A673 (cell line): ENCODE data around the gene WIPF3. TPM values are rescaled to one million over a fixed set of nuclear protein-coding genes. Genes with fewer than 3 reads are reported as not detected.

Experiments
- BruUV-seq: library from RNA; stranded (reverse); fragments of 400-500 nt; replicated peaks from 2 replicates; lab custom pipeline; 2021; lab: Mats Ljungman, UMichigan
- CTCF ChIA-PET: fragments of 300-600 bp; sonication (Branson Sonifier 250); formaldehyde crosslinking; loops from one replicate; lab custom pipeline; 2022; ENCODE audit warnings: antibody characterized with exemption; lab: Charles Lee
- POLR2A ChIA-PET: fragments of 300-600 bp; sonication (Branson Sonifier 250); formaldehyde crosslinking; loops from one replicate; lab custom pipeline; 2022; ENCODE audit warnings: antibody characterized with exemption; ENCODE audit not compliant: low non-redundant PET; lab: Charles Lee
- DNase-seq: peaks from one replicate; pipeline ENCODE4 v3.0.0-alpha.2; 2015; ENCODE audit warnings: low spot score
- H3K27ac ChIP-seq: fragments of 200-600 bp; sonication (generic); 2 replicates; pipeline ENCODE4 v1.5.1; 2016; ENCODE audit warnings: mixed run types, low read depth, mild to moderate bottlenecking, mixed read lengths, antibody characterized with exemption, low read length; ENCODE audit not compliant: poor library complexity, severe bottlenecking
- H3K27me3 ChIP-seq: fragments of 200-600 bp; sonication (generic); replicated peaks from 2 replicates; pipeline ENCODE4 v1.6.1; 2017; ENCODE audit warnings: mixed run types, low read depth, mild to moderate bottlenecking, mixed read lengths, antibody characterized with exemption, low read length; ENCODE audit not compliant: insufficient read depth, poor library complexity
- H3K36me3 ChIP-seq: fragments of 200-600 bp; sonication (generic); 2 replicates; pipeline ENCODE4 v1.6.1; 2016; ENCODE audit warnings: mixed run types, mild to moderate bottlenecking, mixed read lengths, antibody characterized with exemption, low read length; ENCODE audit not compliant: insufficient read depth, poor library complexity, severe bottlenecking
- H3K4me1 ChIP-seq: fragments of 200-600 bp; sonication (generic); 2 replicates; pipeline ENCODE4 v1.6.1; 2017; ENCODE audit warnings: mixed run types, mild to moderate bottlenecking, mixed read lengths, antibody characterized with exemption, low read length; ENCODE audit not compliant: insufficient read depth, poor library complexity, severe bottlenecking
- H3K4me3 ChIP-seq: fragments of 200-600 bp; sonication (generic); 2 replicates; pipeline ENCODE4 v1.5.1; 2016; ENCODE audit warnings: low read depth, mixed run types, mild to moderate bottlenecking, mixed read lengths, low read length; ENCODE audit not compliant: poor library complexity, severe bottlenecking
- H3K9me3 ChIP-seq: fragments of 200-600 bp; sonication (generic); 2 replicates; pipeline ENCODE4 v1.6.1; 2016; ENCODE audit warnings: mixed run types, low read depth, mild to moderate bottlenecking, mixed read lengths, antibody characterized with exemption, low read length; ENCODE audit not compliant: poor library complexity, severe bottlenecking
- CTCF ChIP-seq: fragments of 300-800, 200-600 bp; sonication (generic); conservative IDR thresholded peaks from 2 replicates; pipeline ENCODE4 v1.5.1; 2017; ENCODE audit warnings: low read depth, mild to moderate bottlenecking, antibody characterized with exemption, low read length, moderate library complexity, mixed read lengths
- EZH2 ChIP-seq: fragments of 200-600 bp; sonication (generic); IDR thresholded peaks from 2 replicates; pipeline ENCODE4 v1.6.1; 2017; ENCODE audit warnings: borderline replicate concordance, low read depth, mild to moderate bottlenecking, mixed read lengths, antibody characterized with exemption, low read length; ENCODE audit not compliant: poor library complexity, severe bottlenecking
- intact Hi-C: fragments of 100-400 bp; cut with micrococcal nuclease; formaldehyde crosslinking; loops from one replicate; pipeline ENCODE4 v1.10.0; 2022; ENCODE audit not compliant: unreplicated experiment
- total RNA-seq: library from RNA; stranded (reverse); gene quantifications from 2 replicates; pipeline ENCODE4 v1.2.3, GENCODE V29; 2021

The WIPF3 gene
- total RNA-seq, 1 experiment from 2014 or later: 0.21 TPM

- no peak overlapping the region for H3K4me3 ChIP-seq
- no peaks in the 10 kb centered on the region for H3K27me3 ChIP-seq
- no peaks in the 10 kb centered on the region for H3K36me3 ChIP-seq
- DNase-seq: no peak
- ChIA-PET CTCF (no interaction called here), POLR2A (no interaction called here)
- H3K27ac ChIP-seq: no peak overlapping the region
- no TSS peak for BruUV-seq
- H3K9me3 ChIP-seq: no peaks in the 10 kb centered on the region
- H3K4me1 ChIP-seq: peaks cover 9% of the 10 kb centered on the region
- TF ChIP-seq EZH2 (no peak), CTCF (no peak)
- intact Hi-C loops: no loop called here
Measured at GRCh38 chr7:29871787-29872398, 65.6 kb downstream of the WIPF3 start.

GRCh38 chr7:29873644-29874294 lies 67.5 kb downstream of the WIPF3 start:
- no peak overlapping the region for H3K27ac ChIP-seq
- no peaks in the 10 kb centered on the region for H3K27me3 ChIP-seq
- no TSS peak for BruUV-seq
- H3K4me3 ChIP-seq: no peak overlapping the region
- TF ChIP-seq EZH2: no peak
- TF ChIP-seq CTCF: no peak
- ChIA-PET POLR2A (no interaction called here), CTCF (no interaction called here)
- H3K9me3 ChIP-seq: no peaks in the 10 kb centered on the region
- H3K36me3 ChIP-seq: no peaks in the 10 kb centered on the region
- H3K4me1 ChIP-seq: no peaks in the 10 kb centered on the region
- intact Hi-C loops: no loop called here
- DNase-seq: no peak

- H3K4me1 ChIP-seq: no peaks in the 10 kb centered on the region
- H3K27me3 ChIP-seq: no peaks in the 10 kb centered on the region
- TF ChIP-seq EZH2 (no peak), CTCF (no peak)
- no TSS peak for BruUV-seq
- CTCF ChIA-PET: no interaction called here
- POLR2A ChIA-PET: no interaction called here
- H3K27ac ChIP-seq: no peak overlapping the region
- no peak for DNase-seq
- no peak overlapping the region for H3K4me3 ChIP-seq
- intact Hi-C loops: loop anchor here (5.0 kb wide), 1 partner anchor 187 kb away; no protein-coding TSS in a partner anchor
- H3K36me3 ChIP-seq: no peaks in the 10 kb centered on the region
- no peaks in the 10 kb centered on the region for H3K9me3 ChIP-seq
Measured at GRCh38 chr7:29875741-29876140, 69.4 kb downstream of the WIPF3 start.
